HUES6 (cell line): ENCODE results near the gene RAP1GAP2.

Experiments used
- H3K27ac ChIP-seq: 2 replicates; pipeline ENCODE4 v1.7.0; 2013; ENCODE audit warnings: low read depth, mild to moderate bottlenecking, low read length, inconsistent platforms
- H3K27me3 ChIP-seq: 2 replicates; pipeline ENCODE4 v1.6.1; 2013; ENCODE audit warnings: low read length; ENCODE audit not compliant: control insufficient read depth, insufficient read depth
- H3K36me3 ChIP-seq: 2 replicates; pipeline ENCODE4 v1.6.1; 2013; ENCODE audit warnings: low read length; ENCODE audit not compliant: control insufficient read depth, insufficient read depth
- H3K4me1 ChIP-seq: 2 replicates; pipeline ENCODE4 v1.6.1; 2013; ENCODE audit warnings: low read length; ENCODE audit not compliant: control insufficient read depth, insufficient read depth
- H3K4me3 ChIP-seq: 2 replicates; pipeline ENCODE4 v1.5.1; 2013; ENCODE audit warnings: low read depth, low read length
- H3K9ac ChIP-seq: one replicate; pipeline ENCODE4 v1.6.1; 2013; ENCODE audit warnings: mild to moderate bottlenecking, low read length
- H3K9me3 ChIP-seq: 2 replicates; pipeline ENCODE4 v1.6.1; 2013; ENCODE audit warnings: low read depth, low read length; ENCODE audit not compliant: control insufficient read depth, insufficient read depth

The RAP1GAP2 gene

DNA sequence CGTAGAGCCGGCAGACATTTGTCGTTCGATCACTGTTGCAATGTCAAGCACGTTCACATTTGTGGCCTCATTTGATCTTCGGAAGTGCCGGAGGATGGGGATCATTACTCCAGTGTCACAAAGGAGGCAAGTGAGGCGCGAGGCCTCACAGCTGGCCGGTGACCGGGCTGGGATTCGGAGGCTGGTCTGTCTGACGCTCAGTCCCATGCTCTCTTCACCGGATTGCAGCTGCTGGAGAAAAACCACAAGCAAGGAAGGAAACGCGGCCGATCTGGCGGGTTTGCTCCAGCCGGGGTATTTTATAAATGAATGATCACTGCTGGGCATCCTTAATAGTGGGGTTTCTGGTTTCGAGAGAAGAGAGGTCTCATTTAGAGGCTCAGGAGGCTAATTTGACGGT, 139.4 kb downstream of the RAP1GAP2 start:
- H3K9ac ChIP-seq = no peak overlapping the region
- no peaks in the 10 kb centered on the region for H3K9me3 ChIP-seq
- no peak overlapping the region for H3K27ac ChIP-seq
- H3K4me3 ChIP-seq = no peak overlapping the region
- H3K36me3 ChIP-seq = peaks cover 6% of the 10 kb centered on the region; the same call in 1 of the 2 replicates
- H3K27me3 ChIP-seq = no peaks in the 10 kb centered on the region
- H3K4me1 ChIP-seq = peaks cover 25% of the 10 kb centered on the region

DNA sequence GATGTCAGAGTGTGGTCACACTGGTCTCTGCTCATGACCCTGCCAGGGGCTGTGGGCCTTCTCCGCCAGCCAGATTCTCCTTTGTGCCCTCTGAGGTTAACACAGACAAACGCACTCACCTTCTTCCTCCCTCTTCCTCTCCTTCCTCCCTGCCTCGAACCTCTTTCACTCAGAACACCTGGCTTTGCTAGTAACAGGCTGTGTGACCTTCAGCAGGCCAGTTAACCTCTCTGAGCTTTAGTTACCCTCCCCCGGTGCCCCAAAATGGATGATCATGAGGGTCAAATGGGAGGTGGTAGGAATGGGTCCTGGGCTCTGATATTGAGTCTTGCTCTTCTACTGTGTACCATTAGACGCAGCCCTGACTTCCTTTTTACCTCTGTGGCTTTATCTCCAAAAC, 140.1 kb downstream of the RAP1GAP2 start:
- peaks cover 19% of the 10 kb centered on the region for H3K4me1 ChIP-seq
- peaks cover 6% of the 10 kb centered on the region; the same call in 1 of the 2 replicates for H3K36me3 ChIP-seq
- no peak overlapping the region for H3K4me3 ChIP-seq
- no peaks in the 10 kb centered on the region for H3K27me3 ChIP-seq
- no peak overlapping the region for H3K9ac ChIP-seq
- H3K27ac ChIP-seq = no peak overlapping the region
- no peaks in the 10 kb centered on the region for H3K9me3 ChIP-seq

DNA sequence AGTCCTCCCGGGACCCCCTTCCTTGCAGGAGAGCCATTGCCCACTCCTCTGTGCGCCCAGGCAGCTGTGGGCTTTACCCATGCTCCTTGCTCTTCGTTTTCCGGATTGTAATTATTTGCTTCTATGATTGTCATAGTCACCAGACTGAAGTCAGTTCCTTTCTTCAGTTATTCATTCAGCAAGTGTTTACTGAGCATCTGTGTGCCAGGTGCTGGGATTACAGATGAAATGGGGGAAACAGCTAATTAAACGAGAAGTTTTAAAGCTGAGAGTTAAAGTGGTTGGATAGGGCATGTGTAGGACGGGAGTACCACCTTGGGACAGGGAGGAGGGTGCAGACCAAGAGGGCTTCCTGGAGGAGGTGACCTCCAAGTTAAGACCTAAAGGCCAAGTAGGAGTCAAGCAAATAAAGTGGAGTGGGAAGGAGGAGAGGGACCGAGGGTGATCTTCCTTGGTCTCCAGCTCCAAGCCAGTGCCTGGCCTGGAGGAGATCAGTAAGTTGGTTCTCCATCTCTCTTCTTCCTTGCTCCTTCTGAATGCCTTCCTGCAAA, 140.6 kb downstream of the RAP1GAP2 start:
- H3K9ac ChIP-seq = no peak overlapping the region
- peaks cover 14% of the 10 kb centered on the region for H3K4me1 ChIP-seq
- H3K9me3 ChIP-seq = no peaks in the 10 kb centered on the region
- H3K36me3 ChIP-seq = peaks cover 6% of the 10 kb centered on the region; the same call in 1 of the 2 replicates
- H3K4me3 ChIP-seq = no peak overlapping the region
- H3K27me3 ChIP-seq = no peaks in the 10 kb centered on the region
- no peak overlapping the region for H3K27ac ChIP-seq

DNA sequence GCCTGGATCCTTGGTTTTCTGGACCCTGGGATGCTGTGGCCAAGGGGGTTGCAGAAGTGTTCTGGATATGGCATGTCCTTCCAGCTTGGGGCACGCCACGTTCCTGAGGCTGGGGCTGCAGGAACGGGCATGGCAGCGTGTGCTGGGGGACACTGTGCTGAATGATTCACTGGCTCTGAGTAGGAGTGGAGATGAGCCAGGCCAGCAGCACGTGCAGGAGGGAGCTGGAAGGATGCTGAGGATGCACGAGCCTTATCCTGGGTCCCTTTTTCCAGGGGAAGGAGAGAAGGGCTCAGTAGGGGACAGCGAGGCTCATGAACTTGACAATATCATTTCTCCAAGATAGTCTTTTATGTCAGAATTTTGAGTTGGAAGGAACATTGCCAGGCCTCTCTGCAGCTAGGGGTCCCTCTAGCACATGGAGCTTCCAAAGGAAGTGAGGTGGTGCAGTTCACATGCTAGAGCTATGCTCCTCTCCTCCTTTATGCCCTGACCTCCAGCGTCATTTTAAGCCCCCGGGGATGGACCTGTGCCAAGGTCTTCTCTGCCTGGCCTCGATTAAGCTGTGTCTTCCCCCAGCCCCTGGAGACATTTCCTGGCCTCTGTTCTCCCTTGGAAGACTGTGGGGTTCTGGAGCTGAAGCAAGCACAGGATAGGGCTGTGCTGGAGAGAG, 141.2 kb downstream of the RAP1GAP2 start:
- no peak overlapping the region for H3K9ac ChIP-seq
- no peaks in the 10 kb centered on the region for H3K9me3 ChIP-seq
- no peak overlapping the region for H3K4me3 ChIP-seq
- peaks cover 6% of the 10 kb centered on the region; the same call in 1 of the 2 replicates for H3K36me3 ChIP-seq
- H3K27ac ChIP-seq = no peak overlapping the region
- H3K4me1 ChIP-seq = peaks cover 10% of the 10 kb centered on the region; the same call in 1 of the 2 replicates
- H3K27me3 ChIP-seq = no peaks in the 10 kb centered on the region

DNA sequence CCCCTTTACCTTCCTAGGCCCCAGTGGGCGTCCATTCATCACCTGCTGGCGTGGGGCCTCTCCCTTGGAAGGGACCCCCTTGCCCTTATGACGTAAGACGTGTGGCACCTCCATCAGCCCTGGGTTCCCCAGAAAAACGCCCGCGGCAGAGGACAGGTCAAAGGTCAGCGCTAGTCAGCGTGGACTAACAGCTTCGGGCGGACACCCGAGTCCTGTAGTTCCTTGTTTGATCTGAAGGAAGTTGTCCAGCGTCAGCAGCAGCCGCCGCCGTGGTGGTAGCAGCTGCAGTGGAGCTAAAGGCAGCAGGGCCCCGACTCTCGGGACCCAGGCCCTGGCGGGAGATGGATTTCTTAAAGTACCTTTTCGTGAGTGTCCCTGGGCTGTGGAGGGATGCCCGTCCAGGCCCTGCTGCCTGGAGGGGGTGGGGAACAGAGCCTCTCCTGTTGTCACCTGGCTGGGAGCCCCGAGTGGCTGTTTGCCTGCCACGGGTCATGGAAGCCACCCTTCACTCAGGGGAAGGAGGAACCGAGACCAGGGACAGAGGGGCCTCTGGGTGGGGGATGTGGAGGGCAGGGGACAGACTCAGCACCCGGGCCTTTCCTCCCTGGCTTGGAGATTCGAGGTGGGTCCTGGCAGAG, 143.6 kb downstream of the RAP1GAP2 start:
- Histone ChIP-seq H3K4me3 (no peak overlapping the region), H3K9ac (no peak overlapping the region), H3K9me3 (no peaks in the 10 kb centered on the region), H3K27me3 (no peaks in the 10 kb centered on the region), H3K36me3 (no peaks in the 10 kb centered on the region), H3K4me1 (peaks cover 10% of the 10 kb centered on the region; the same call in 1 of the 2 replicates), H3K27ac (no peak overlapping the region)

DNA sequence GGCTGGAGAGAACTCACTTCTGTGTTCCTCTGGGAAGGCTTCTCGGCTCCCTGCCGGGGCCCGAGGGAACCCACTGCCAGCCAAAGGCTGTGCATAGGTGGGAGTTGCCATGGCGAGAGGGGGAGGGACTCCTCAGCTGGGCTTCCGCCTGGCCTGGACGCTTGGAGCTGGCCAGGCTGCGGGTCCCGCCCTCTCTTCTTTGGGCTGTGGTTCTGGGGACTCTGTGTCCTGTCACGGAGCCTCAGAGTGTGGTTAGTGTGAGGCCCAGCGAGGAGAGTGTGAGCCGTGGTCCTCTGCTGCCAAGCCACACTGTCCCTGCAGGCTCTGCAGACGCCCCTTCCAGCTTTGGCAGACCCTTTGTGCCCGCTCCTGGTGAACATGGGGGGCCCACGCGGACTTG, 144.1 kb downstream of the RAP1GAP2 start:
- Histone ChIP-seq H3K36me3 (no peaks in the 10 kb centered on the region), H3K9me3 (no peaks in the 10 kb centered on the region), H3K9ac (no peak overlapping the region), H3K4me1 (peaks cover 10% of the 10 kb centered on the region; the same call in 1 of the 2 replicates), H3K27ac (no peak overlapping the region), H3K4me3 (no peak overlapping the region), H3K27me3 (no peaks in the 10 kb centered on the region)

DNA sequence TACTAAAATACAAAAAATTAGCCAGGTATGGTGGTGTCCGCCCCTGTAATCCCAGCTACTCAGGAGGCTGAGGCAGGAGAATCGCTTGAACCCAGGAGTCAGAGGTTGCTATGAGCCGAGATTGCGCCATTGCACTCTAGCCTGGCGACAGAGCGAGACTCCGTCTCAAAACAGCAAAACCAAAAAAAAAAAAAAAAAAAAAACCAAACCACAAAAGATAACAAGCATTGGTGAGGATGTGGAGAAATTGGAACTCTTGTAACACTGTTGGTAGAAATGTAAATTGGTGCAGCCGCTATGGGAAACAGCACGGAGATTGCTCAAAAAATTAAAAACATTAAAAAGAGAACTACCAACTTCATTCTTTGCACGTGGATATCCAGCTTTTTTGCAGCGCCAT, 147.7 kb downstream of the RAP1GAP2 start:
- H3K27me3 ChIP-seq = no peaks in the 10 kb centered on the region
- H3K27ac ChIP-seq = no peak overlapping the region
- H3K36me3 ChIP-seq = no peaks in the 10 kb centered on the region
- peaks cover 10% of the 10 kb centered on the region; the same call in 1 of the 2 replicates for H3K4me1 ChIP-seq
- H3K9me3 ChIP-seq = no peaks in the 10 kb centered on the region
- H3K9ac ChIP-seq = no peak overlapping the region
- H3K4me3 ChIP-seq = no peak overlapping the region

DNA sequence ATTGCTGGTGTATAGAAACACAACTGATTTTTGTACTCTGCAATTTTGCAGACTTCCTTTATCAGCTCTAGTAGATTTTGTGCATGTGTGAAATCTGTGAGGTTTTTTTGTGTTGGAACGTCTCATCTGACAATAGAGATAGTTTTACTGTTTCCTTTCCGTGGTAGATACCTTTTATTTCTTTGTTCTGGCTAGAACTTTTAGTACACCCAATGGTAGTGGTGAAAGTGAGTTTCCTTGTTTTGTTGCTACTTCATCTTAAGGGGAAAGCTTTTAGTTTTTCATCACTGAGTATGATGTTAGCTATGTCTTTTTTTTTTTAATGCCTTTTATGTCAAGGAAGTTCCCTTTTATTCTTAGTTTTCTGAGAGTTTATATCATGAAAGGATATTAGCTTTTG, 149.1 kb downstream of the RAP1GAP2 start:
- Histone ChIP-seq H3K27ac (no peak overlapping the region), H3K9ac (no peak overlapping the region), H3K9me3 (no peaks in the 10 kb centered on the region), H3K4me3 (no peak overlapping the region), H3K4me1 (peaks cover 3% of the 10 kb centered on the region; the same call in 1 of the 2 replicates), H3K36me3 (no peaks in the 10 kb centered on the region), H3K27me3 (no peaks in the 10 kb centered on the region)

DNA sequence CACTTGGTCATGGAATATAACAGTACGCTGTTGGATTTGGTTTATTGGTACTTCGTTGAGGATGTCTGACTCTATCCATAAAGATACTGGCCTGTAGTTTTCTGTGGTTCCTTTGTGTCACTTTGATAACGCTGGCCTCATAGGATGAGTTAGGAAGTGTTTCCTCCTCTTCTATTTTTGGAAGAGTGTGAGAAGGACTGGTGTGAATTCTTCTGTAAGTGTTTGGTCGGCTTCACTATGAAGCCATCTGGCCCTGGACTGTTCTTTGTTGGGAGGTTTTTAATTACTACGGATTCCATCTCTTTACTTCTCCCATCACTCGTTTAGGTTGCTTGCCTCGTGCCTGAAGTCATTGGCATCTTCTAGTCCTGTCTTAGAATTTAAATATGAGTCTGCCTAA, 149.9 kb downstream of the RAP1GAP2 start:
- no peaks in the 10 kb centered on the region for H3K27me3 ChIP-seq
- no peak overlapping the region for H3K27ac ChIP-seq
- H3K4me3 ChIP-seq = no peak overlapping the region
- H3K9ac ChIP-seq = no peak overlapping the region
- no peaks in the 10 kb centered on the region for H3K4me1 ChIP-seq
- H3K36me3 ChIP-seq = no peaks in the 10 kb centered on the region
- H3K9me3 ChIP-seq = no peaks in the 10 kb centered on the region

DNA sequence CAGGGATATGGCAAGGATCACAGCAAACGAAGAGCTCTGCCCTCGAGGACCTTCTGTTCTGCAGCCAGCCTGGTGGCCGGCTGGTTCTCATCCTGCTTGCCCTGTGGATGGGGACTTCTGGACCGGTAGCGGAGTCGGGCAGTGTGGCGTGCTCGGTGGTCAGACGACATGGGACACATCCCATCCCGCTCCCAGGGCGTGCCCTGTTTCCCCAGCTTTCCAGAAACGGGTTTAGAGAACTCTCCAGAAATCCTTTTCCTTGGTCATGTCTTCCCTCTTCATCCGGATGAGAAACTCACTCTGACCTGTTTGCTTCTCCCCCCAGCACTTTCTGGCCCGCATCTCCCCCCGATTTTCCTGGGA, 151.3 kb downstream of the RAP1GAP2 start:
- Histone ChIP-seq H3K4me3 (no peak overlapping the region), H3K4me1 (no peaks in the 10 kb centered on the region), H3K27ac (no peak overlapping the region), H3K36me3 (no peaks in the 10 kb centered on the region), H3K27me3 (no peaks in the 10 kb centered on the region), H3K9me3 (no peaks in the 10 kb centered on the region), H3K9ac (no peak overlapping the region)

DNA sequence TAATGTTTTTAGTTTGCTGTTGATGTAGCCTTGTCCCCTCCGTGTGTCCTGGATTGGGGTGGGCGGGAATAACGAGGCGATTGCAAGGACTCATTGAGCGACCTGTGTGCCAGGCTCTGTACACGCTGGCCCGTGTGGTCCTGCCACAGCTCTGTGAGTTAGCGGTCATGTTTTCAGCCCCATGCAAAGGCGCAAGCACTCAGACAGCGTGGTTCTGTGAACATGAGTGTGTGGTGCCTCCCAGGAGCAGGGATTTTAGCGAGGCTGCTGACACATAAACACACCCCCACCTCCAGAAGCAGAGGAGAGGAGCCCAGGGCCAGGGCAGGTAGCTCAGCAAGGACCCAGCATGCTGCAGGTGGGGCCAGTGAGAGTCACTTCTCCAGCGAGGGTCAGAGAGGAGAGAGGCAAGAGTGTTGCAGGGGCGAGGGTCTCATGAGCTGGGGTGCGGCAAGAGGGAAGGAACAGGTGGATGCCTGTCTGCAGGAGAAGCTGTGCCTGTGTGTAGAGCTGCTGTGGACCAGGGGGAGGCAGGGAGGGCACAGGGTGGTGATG, 151.8 kb downstream of the RAP1GAP2 start:
- Histone ChIP-seq H3K9me3 (no peaks in the 10 kb centered on the region), H3K4me1 (no peaks in the 10 kb centered on the region), H3K9ac (no peak overlapping the region), H3K36me3 (no peaks in the 10 kb centered on the region), H3K27ac (no peak overlapping the region), H3K4me3 (no peak overlapping the region), H3K27me3 (no peaks in the 10 kb centered on the region)
